ENCODE measurements around the gene MYO7B.

Gene MYO7B

GRCh38 chr2:127681976-127682857 is 146.7 kb downstream of the MYO7B start:
- DNase-seq (ENCODE audit: low spot score), result no peak

DNA sequence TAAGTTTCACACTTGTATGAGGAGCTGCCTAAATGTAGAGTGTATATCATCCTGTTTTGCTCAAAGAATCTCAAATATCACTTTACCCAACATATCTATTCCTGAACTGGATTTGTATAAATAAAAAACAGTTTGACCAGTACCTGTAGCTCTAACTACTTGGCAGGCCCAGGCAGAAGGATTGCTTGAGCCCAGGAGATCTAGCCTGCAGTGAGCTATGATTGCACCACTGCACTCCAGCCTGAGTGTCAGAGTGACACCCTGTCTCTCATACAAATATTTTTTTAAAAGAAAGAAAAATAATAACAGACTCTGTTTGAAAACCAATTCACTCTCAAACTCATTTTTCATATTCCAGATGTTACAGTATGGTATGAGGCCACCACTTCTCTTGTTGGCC is 147.6 kb downstream of the MYO7B start:
- no peak for DNase-seq (ENCODE audit: low spot score)

DNA sequence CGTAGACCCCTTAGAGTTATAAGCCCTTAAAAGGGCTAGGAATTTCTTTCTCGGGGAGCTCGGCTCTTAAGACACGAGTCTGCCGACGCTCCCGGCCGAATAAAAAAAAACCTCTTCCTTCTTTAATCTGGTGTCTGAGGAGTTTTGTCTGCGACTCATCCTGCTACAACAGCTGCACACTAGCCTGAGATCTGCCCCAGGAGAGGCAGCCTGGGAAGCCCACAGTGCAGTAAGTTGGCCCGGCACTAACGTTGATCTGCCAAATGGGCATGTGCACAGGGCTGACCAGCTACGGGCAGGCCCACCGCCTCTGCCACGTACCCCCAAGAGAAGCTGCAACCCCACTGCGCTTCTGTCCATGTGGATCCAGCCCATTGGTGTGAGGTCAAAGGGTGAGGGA is 148.3 kb downstream of the MYO7B start:
- no peak for DNase-seq (ENCODE audit: low spot score)

- DNase-seq (ENCODE audit: low spot score), result no peak
Measured at GRCh38 chr2:127685410-127686080, 150.1 kb downstream of the MYO7B start.

Data from COLO829 (cell line).